NCI-H1417 (cell line): Measurements from ENCODE around the gene PCDHGB3.
"Not testable (repeated sequence)": the region's sequence is repeated elsewhere in the genome, so short reads cannot be mapped to it uniquely, and the experiment has no call there.

Experiments
- DNase-seq, 3 experiments: peaks; one replicate each; lab custom pipeline; 2025; lab: John Stamatoyannopoulos, UW

PCDHGB3 gene

DNA sequence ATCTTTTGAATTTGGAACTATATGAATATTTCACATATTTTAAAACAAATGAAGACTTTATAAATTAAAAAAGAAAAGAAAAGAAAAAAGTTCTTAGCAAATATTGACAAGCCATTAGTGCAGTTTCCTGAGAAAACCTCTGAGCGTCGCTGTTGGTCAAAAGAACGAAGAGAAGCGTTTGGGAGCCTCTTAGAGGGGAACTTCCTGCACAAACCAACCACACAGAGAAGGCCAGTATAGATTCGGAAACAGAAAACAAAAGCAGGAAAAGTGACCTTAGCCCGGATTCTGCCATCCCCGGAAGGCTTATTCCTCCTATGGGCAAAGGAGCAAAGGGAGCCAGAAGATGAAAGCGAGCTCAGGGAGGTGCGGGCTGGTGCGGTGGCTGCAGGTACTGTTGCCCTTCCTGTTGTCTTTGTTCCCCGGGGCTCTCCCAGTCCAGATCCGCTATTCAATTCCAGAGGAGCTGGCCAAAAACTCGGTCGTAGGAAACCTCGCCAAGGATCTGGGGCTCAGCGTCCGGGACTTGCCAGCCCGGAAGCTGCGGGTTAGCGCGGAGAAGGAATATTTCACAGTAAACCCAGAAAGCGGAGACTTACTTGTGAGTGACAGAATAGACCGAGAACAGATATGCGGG, 10.1 kb upstream of the PCDHGB3 start, which contains the start of gene PCDHGB2:
Gene PCDHGB2, plus strand, starts transcription at position 205 of the 637 bp plus-strand sequence. Its CDS starts 142 bp downstream, at position 347.
- DNase-seq, result peak in 1 of 3 experiments; percentile 1

DNA sequence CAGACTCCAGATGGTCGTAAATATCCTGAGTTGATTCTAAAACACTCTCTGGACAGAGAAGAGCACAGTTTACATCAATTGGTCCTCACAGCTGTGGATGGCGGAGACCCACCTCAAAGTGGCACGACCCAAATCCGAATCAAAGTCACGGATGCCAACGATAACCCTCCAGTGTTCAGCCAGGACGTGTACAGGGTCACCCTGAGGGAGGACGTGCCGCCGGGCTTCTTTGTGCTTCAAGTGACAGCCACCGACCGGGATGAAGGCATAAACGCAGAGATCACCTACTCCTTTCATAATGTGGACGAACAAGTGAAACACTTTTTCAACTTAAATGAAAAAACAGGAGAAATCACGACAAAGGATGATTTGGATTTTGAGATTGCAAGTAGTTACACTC, 9.4 kb upstream of the PCDHGB3 start:
- no peak for DNase-seq

GRCh38 chr5:141362719-141363118, 7.3 kb upstream of the PCDHGB3 start:
- no peak for DNase-seq

DNA sequence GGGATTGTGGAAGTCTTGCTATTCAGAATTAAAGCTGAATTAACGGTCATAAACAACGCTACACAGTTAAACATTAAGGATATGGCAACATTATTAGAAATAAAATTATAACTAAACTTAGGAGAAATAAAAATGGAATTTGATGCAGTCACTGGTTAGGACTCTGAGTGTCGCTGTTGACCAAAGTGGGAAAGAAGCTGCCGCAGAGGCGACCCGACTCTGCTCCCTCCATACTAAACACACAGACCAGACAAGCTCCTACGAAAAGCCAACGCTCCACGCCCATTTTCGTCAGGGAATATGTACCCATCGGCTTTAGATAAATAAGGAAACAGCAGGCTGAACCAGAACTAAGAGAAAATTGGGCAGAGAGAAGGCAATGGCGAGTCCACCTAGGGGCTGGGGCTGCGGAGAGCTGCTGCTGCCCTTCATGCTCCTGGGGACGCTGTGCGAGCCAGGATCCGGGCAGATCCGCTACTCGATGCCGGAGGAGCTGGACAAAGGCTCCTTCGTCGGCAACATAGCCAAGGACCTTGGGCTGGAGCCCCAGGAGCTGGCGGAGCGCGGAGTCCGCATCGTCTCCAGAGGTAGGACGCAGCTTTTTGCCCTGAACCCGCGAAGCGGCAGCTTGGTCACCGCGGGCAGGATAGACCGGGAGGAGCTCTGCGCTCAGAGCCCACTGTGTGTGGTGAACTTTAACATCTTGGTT, 5.9 kb upstream of the PCDHGB3 start, which contains the start of gene PCDHGA5:
Gene PCDHGA5, plus strand, starts transcription at position 211 of the 709 bp plus-strand sequence. Its CDS starts 169 bp downstream, at position 380.
- DNase-seq, result no peak

DNA sequence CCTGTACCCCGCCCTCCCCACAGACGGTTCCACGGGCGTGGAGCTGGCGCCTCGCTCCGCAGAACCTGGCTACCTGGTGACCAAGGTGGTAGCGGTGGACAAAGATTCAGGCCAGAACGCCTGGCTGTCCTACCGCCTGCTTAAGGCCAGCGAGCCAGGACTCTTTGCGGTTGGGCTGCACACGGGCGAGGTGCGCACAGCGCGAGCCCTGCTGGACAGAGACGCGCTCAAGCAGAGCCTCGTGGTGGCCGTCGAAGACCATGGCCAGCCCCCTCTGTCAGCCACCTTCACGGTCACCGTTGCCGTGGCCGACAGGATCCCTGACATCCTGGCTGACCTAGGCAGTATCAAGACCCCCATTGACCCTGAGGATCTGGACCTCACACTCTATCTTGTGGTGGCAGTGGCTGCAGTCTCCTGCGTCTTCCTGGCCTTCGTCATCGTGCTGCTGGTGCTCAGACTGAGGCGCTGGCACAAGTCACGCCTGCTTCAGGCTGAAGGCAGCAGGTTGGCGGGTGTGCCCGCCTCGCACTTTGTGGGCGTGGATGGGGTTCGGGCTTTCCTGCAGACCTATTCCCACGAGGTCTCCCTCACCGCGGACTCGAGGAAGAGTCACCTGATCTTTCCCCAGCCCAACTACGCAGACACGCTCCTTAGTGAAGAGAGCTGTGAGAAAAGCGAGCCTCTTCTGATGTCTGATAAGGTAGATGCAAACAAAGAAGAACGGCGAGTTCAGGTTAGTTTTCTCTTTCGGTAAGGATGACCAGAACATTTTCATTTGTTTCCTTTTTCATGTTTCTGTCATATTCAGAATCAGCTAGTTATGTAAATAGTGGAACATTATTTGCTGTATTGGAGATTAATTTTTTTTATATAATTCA, 3.8 kb upstream of the PCDHGB3 start:
- DNase-seq, result no peak

DNA sequence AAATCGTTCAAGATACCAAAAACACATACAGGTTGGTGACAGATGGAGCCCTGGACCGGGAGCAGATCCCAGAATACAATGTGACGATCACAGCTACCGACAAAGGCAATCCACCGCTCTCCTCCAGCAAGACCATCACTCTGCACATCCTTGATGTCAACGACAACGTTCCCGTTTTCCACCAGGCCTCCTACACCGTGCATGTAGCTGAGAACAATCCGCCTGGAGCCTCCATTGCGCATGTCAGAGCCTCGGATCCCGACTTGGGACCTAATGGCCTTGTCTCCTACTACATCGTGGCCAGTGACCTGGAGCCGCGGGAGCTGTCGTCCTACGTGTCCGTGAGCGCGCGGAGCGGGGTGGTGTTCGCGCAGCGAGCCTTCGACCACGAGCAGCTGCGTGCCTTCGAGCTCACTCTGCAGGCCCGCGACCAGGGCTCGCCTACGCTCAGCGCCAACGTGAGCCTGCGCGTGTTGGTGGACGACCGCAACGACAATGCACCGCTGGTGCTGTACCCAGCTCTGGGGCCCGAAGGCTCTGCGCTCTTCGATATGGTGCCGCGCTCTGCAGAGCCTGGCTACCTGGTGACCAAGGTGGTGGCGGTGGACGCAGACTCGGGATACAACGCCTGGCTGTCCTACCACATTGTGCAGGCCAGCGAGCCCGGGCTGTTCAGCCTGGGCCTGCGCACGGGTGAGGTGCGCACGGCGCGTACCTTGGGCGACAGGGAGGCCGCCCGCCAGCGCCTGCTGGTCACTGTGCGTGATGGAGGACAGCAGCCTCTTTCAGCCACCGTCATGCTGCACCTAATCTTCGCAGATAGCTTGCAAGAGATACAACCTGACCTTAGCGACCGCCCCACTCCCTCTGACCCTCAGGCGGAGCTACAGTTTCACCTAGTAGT, 1.8 kb downstream of the PCDHGB3 start:
- no peak for DNase-seq

GRCh38 chr5:141373673-141374317, 3.8 kb downstream of the PCDHGB3 start, which contains the start of gene PCDHGA6:
Gene PCDHGA6 (plus strand): TSS chr5:141373891. CDS start chr5:141374084, 193 bp downstream.
- peak in 1 of 3 experiments; percentile 0 for DNase-seq

- no peak for DNase-seq
Observed at GRCh38 chr5:141374627-141375026, 4.6 kb downstream of the PCDHGB3 start.

GRCh38 chr5:141375444-141376155, 5.6 kb downstream of the PCDHGB3 start:
- DNase-seq, result not testable (repeated sequence)

DNA sequence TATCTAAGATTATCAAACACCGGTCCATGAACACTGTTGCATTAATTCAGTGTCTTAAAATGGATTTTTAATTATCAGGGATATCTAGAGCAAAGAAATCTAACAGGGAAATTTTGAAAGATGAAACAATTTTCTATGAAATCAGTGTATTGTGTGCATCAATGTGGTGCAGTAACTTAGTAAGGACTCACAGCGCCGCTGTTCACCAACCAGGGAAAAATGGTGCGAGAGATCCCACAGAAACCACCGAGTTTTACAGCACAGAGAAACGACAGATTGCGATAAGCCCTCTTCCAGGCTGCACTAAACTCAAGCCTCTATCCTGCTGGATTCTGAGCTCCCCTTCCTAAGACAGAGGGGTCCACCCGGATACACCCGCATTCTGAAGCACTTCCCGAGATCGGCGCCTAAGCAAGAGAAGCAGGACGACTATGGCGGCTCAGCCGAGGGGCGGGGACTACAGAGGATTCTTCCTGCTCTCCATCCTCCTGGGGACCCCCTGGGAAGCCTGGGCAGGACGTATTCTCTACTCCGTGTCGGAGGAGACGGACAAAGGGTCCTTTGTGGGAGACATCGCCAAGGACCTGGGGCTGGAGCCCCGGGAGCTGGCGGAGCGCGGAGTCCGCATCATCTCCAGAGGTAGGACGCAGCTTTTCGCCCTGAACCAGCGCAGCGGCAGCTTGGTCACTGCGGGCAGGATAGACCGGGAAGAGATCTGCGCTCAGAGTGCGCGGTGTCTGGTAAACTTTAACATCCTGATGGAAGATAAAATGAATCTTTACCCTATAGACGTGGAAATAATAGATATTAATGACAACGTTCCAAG, 12.6 kb downstream of the PCDHGB3 start, which contains the start of gene PCDHGA7:
Gene PCDHGA7, plus strand, starts transcription at position 274 of the 826 bp plus-strand sequence. Its CDS starts 158 bp downstream, at position 432.
- no peak for DNase-seq

- DNase-seq, result no peak
Observed at GRCh38 chr5:141383345-141383744, 13.3 kb downstream of the PCDHGB3 start.

DNA sequence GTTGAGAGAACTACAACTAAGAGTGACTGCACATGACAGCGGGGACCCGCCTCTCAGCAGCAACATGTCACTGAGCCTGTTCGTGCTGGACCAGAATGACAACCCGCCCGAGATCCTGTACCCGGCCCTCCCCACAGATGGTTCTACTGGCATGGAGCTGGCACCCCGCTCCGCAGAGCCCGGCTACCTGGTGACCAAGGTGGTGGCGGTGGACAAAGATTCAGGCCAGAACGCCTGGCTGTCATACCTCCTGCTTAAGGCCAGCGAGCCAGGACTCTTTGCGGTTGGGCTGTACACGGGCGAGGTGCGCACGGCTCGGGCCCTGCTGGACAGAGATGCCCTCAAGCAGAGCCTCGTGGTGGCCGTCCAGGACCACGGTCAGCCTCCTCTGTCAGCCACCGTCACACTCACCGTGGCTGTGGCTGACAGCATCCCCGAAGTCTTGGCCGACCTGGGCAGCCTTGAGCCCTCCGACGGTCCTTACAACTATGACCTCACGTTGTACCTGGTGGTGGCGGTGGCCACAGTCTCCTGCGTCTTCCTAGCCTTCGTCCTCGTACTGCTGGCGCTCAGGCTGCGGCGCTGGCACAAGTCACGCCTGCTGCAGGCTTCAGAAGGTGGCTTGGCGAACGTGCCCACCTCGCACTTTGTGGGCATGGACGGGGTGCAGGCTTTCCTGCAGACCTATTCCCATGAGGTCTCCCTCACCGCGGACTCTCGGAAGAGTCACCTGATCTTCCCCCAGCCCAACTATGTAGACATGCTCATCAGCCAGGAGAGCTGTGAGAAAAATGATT, 14.6 kb downstream of the PCDHGB3 start:
- no peak for DNase-seq

DNA sequence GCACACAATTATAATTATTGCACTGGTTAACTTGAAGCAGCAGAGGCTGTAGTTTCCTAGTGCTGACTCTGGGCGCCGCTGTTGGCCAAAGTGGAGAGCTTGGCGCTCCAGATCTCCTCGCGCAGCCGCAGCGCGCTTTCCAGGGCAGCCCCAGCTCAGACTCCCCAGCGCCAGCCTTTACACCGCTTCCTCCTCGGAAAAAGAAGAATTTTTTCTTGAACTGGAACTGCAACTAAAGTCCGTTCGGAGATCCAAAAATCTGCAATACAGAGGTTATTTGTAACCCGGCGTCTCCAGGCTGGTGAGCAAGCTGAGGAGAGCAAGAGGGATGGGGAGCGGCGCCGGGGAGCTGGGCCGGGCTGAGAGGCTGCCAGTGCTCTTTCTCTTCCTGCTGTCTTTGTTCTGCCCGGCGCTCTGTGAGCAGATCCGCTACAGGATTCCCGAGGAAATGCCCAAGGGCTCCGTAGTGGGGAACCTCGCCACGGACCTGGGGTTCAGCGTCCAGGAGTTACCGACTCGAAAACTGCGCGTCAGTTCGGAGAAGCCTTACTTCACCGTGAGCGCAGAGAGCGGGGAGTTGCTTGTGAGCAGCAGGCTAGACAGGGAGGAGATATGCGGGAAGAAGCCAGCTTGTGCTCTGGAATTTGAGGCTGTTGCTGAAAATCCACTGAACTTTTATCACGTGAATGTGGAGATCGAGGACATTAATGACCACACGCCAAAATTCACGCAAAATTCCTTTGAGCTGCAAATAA, 17.7 kb downstream of the PCDHGB3 start, which contains the start of gene PCDHGB4:
Gene PCDHGB4, plus strand, starts transcription at position 142 of the 755 bp plus-strand sequence. Its CDS starts 187 bp downstream, at position 329.
- DNase-seq, result not testable (repeated sequence)

- no peak for DNase-seq
Observed at GRCh38 chr5:141388661-141389060, 18.6 kb downstream of the PCDHGB3 start.

- DNase-seq, result no peak
Observed at GRCh38 chr5:141389153-141390042, 19.4 kb downstream of the PCDHGB3 start.
